HepG2 (cell line): ENCODE measurements around the gene MRPL38.

Experiments
- HMG20B ChIP-seq: conservative IDR thresholded peaks from 2 replicates; pipeline ENCODE4 v1.6.1; 2016; ENCODE audit warnings: missing genetic modification reagents, missing compliant biosample characterization
- JUND ChIP-seq: sonication (generic); formaldehyde crosslinking; IDR thresholded peaks from 2 replicates; pipeline ENCODE4 v1.8.0; 2022; ENCODE audit warnings: mild to moderate bottlenecking, missing genetic modification reagents
- REST ChIP-seq, 2 experiments: IDR thresholded peaks; 2 replicates each; pipeline ENCODE4 v1.6.1; 2011 to 2012; ENCODE audit warnings: low read length in 2 of 2, borderline replicate concordance in 1 of 2, low read depth in 1 of 2, mild to moderate bottlenecking in 1 of 2, moderate library complexity in 1 of 2
- SNRNP70 ChIP-seq: fragments of 200-400 bp; formaldehyde crosslinking; IDR thresholded peaks from 2 replicates; pipeline ENCODE4 v1.6.1; 2017; ENCODE audit warnings: mild to moderate bottlenecking, low read depth, low read length, moderate library complexity
- ZBTB25 ChIP-seq: IDR thresholded peaks from 2 replicates; pipeline ENCODE4 v1.6.1; 2018; ENCODE audit warnings: missing genetic modification reagents
- ZNF24 ChIP-seq: fragments of 450-650 bp; IDR thresholded peaks from 2 replicates; pipeline ENCODE4 v1.6.1; 2017; ENCODE audit warnings: antibody characterized with exemption, mild to moderate bottlenecking
- ZNF883 ChIP-seq: sonication (generic); formaldehyde crosslinking; IDR thresholded peaks from 2 replicates; pipeline ENCODE4 v1.5.1; 2020; ENCODE audit warnings: mild to moderate bottlenecking, missing genetic modification reagents; ENCODE audit errors: not compliant biosample characterization

- TF ChIP-seq SNRNP70: no peak
- TF ChIP-seq ZNF883 (CRISPR knock-in tag): no peak
- no peak for TF ChIP-seq JUND (CRISPR knock-in tag)
- no peak for TF ChIP-seq ZBTB25 (CRISPR knock-in tag)
- TF ChIP-seq HMG20B (CRISPR knock-in tag): no peak
- no peak for TF ChIP-seq ZNF24
- TF ChIP-seq REST (IDR thresholded peaks at IDR 0.05; ENCODE audit: borderline replicate concordance in 1 of 2, low read depth in 1 of 2, low read length in 2 of 2): no peak
Measured at GRCh38 chr17:75899353-75899752, 5.3 kb downstream of the MRPL38 start.
